PFSK-1 (cell line): Measurements from ENCODE around the gene PAPPA2.

ENCODE experiments used
- FOXP2 ChIP-seq: optimal IDR thresholded peaks from 2 replicates; pipeline ENCODE3; 2011; ENCODE audit warnings: borderline replicate concordance, control low read depth, inconsistent platforms; ENCODE audit not compliant: insufficient read depth; ENCODE audit errors: extremely low read length, extremely low read depth
- POLR2AphosphoS5 ChIP-seq: IDR thresholded peaks from 2 replicates; pipeline ENCODE4 v1.6.1; 2012; ENCODE audit warnings: low read depth, mild to moderate bottlenecking, control low read depth, low read length, moderate library complexity
- SIN3A ChIP-seq: IDR thresholded peaks from 2 replicates; pipeline ENCODE4 v1.6.1; 2012; ENCODE audit warnings: mild to moderate bottlenecking, low read length, moderate library complexity, borderline replicate concordance; ENCODE audit not compliant: insufficient read depth
- TAF1 ChIP-seq: IDR thresholded peaks from 2 replicates; pipeline ENCODE4 v1.6.1; 2012; ENCODE audit warnings: low read length, control low read depth, borderline replicate concordance; ENCODE audit not compliant: insufficient read depth
- TF ChIP-seq, protein P1 (sequence below), 2 experiments: IDR thresholded peaks; 2 replicates each; pipeline versions ENCODE4 v1.6.1 to v1.8.0; 2011 to 2012; ENCODE audit warnings: low read depth in 2 of 2, low read length in 2 of 2, control low read depth in 1 of 2, inconsistent platforms in 1 of 2, mild to moderate bottlenecking in 1 of 2, moderate library complexity in 1 of 2; ENCODE audit not compliant: insufficient read depth in 1 of 2

PAPPA2 gene

DNA sequence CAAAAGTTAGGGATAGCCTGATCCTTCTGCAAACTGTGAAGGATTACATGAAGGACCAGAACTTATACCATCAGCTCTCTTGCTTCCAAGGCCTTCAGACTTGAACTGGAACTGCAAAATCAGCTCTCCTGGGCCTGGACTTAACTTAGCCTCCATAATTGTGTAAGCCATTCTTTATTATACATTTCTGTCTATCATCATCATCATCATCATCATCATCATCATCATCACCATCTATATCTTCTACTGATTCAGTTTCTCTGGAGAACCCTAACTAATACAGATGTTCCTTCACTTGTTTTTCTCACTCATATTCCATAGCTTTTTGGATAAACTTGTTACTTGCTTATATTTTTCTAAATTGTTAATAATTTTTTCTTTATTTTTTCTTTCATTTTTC is 50.0 kb downstream of the PAPPA2 start:
- TF ChIP-seq FOXP2 (no peak), TAF1 (no peak), POLR2AphosphoS5 (no peak), SIN3A (no peak)
- TF ChIP-seq, protein P1, sequence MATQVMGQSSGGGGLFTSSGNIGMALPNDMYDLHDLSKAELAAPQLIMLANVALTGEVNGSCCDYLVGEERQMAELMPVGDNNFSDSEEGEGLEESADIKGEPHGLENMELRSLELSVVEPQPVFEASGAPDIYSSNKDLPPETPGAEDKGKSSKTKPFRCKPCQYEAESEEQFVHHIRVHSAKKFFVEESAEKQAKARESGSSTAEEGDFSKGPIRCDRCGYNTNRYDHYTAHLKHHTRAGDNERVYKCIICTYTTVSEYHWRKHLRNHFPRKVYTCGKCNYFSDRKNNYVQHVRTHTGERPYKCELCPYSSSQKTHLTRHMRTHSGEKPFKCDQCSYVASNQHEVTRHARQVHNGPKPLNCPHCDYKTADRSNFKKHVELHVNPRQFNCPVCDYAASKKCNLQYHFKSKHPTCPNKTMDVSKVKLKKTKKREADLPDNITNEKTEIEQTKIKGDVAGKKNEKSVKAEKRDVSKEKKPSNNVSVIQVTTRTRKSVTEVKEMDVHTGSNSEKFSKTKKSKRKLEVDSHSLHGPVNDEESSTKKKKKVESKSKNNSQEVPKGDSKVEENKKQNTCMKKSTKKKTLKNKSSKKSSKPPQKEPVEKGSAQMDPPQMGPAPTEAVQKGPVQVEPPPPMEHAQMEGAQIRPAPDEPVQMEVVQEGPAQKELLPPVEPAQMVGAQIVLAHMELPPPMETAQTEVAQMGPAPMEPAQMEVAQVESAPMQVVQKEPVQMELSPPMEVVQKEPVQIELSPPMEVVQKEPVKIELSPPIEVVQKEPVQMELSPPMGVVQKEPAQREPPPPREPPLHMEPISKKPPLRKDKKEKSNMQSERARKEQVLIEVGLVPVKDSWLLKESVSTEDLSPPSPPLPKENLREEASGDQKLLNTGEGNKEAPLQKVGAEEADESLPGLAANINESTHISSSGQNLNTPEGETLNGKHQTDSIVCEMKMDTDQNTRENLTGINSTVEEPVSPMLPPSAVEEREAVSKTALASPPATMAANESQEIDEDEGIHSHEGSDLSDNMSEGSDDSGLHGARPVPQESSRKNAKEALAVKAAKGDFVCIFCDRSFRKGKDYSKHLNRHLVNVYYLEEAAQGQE (IDR thresholded peaks at IDR 0.05; ENCODE audit: insufficient read depth in 1 of 2, low read depth in 2 of 2, low read length in 2 of 2): no peak

DNA sequence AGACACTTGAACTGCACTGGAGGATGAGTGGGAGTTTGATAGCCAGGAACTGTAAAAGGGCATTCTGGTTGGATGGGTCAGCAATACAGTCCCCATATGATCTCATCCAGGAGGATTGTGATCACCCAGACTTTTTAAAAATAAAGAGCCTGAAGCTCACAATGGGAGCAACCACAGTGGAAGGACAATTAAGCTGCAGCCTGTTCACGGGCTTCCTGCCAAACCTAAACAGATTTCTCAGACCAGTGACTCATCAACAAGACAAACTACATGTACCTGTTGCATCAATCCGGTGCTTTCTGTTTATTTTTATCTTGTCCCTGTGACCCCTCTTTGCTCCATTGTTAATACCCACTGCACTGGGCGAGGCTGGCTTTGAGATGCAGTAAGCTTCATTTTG is 52.3 kb downstream of the PAPPA2 start:
- TF ChIP-seq TAF1 (no peak), SIN3A (no peak; the same call in 1 of the 2 replicates), POLR2AphosphoS5 (no peak), FOXP2 (no peak)
- TF ChIP-seq, protein P1 (IDR thresholded peaks at IDR 0.05; ENCODE audit: insufficient read depth in 1 of 2, low read depth in 2 of 2, low read length in 2 of 2): no peak

DNA sequence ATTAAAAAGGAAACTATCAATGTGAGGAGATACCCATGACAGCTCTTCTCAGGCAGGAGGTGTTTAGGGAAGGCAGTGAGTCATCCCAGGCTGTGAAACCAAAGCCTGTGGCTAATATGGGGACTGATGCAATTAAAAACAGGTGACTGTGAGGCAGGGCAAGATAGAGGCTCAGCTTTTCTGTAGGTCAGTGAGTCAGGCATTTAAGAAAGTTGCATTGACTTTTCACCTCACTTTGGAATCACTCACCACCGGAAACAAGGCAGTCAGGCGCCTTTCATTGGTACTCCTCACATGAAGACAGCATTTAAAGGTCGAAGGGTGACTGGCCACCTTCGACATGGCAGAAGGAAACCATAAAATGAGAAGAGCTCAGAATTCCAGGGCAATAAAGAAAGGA is 54.5 kb downstream of the PAPPA2 start:
- TF ChIP-seq TAF1: no peak
- TF ChIP-seq, protein P1 (IDR thresholded peaks at IDR 0.05; ENCODE audit: insufficient read depth in 1 of 2, low read depth in 2 of 2, low read length in 2 of 2): 0 out of 4 replicates have a peak, but pooled peaks of 1 of the 2 experiments have one; percentile 9

DNA sequence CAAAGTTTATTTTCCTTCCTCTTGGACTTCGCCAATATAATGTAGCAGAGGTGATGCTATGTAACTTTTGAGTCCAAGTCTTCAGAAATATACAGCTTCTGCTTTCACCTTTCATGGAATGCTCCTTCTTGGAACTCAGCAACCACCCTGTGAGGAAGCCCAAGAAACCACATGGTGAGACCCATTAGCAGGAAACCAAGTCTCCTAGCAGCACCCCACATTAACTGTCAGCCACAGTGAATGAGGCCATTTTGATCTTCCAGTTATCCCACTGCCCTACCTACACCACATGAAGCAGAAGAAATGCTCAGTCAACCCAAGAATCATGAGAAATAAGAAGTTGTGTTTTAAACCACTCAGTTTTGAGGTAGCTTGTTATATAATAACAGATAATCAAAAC is 58.2 kb downstream of the PAPPA2 start:
- TF ChIP-seq FOXP2: no peak
- TF ChIP-seq TAF1: no peak
- no peak for TF ChIP-seq POLR2AphosphoS5
- no peak for TF ChIP-seq SIN3A
- TF ChIP-seq, protein P1 (IDR thresholded peaks at IDR 0.05; ENCODE audit: insufficient read depth in 1 of 2, low read depth in 2 of 2, low read length in 2 of 2): no peak

DNA sequence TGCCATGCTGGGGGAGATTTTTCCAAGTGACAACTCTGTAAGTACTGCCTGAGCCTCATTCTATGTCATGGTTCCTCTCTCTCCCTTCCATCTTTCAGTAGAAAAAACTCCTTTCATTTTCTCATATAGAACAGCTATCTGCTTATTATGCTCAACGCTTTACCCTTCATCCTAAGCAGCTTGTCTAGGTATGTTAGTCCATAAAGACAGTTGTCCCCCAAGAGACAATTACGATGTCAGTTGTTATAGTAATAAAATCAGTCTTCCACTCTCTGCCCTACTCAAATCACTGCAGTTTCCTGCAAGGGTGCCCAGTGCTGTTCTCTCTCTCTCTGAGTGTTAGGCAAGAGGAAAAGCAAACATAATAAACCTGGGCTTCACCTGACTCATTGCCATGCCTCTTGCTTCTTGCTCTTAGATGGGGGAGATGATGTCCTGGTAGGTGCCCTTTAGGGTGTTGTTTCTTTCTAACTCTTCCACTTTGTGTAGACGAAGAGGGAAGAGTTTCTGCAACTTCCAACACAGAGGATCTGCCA is 59.4 kb downstream of the PAPPA2 start:
- no peak for TF ChIP-seq POLR2AphosphoS5
- TF ChIP-seq FOXP2: no peak
- TF ChIP-seq, protein P1 (IDR thresholded peaks at IDR 0.05; ENCODE audit: insufficient read depth in 1 of 2, low read depth in 2 of 2, low read length in 2 of 2): no peak
- TF ChIP-seq TAF1: no peak
- no peak for TF ChIP-seq SIN3A
